RKO (cell line): ENCODE measurements around the gene UGT1A4.
"Not testable (repeated sequence)": the region's sequence is repeated elsewhere in the genome, so short reads cannot be mapped to it uniquely, and the experiment has no call there.

ENCODE experiments used
- DNase-seq: peaks from one replicate; pipeline ENCODE4 v3.0.0-alpha.2; 2016; ENCODE audit warnings: low spot score

The UGT1A4 gene

DNA sequence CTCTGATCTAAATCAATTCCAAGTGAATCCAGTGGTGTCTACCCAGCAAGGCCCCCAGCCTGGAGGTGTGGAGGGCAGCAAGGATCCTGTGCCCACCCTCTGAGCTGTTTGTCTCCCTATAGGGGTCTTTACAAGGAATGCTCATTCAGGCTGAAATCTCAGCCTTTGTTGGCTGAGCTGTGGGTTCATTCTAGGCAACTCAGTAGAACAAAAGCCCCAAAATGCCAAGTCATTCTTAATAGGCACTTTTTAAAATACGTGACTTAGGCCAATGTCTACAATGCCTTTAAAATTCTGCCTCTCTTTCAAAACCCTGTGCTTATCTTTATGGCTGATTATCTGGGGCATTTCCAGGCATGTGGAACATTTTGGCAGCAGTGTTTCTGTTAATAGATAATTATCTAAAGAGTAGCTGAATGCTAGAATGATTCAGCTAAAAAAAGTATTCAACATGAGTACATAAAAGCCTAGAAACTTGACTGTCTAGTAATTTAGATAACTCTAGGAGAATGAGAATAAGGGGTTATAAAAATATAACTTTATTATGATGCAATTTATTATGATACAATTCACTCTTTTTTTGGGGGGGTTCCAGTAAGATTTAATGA, 18.4 kb upstream of the UGT1A4 start:
- DNase-seq: no peak

- not testable (repeated sequence) for DNase-seq
These were observed 17.7 kb upstream of the UGT1A4 start for GRCh38 chr2:233700842-233701241.

- DNase-seq: no peak
These were observed 16.3 kb upstream of the UGT1A4 start for GRCh38 chr2:233702238-233702637.

DNA sequence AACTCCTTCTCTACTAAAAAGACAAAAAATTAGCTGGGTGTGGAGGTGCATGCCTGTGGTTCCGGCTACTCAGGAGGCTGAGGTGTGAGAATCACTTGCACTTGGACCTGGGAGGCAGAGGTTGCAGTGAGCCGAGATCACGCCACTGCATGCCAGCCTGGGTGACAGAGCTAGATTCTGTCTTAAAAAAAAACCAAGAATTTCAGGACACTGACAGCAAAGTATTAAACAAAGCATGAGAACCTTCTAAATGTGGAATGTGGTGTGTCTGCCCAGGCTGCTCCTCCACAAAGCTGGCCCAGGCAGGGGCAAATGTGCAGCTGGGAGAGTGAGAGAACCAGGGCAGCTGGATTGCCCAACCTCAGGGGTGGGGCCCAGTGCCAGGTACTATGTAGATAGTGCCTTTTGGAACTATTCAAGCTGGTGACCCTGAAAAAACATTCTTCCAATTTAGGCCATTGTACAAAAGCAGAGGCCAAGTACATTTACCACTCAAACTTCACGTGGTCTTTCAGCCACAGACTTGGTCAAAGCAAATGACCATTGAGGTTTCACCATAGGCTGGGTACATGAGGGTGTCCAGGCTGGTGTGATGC, 12.5 kb upstream of the UGT1A4 start:
- DNase-seq: no peak

DNA sequence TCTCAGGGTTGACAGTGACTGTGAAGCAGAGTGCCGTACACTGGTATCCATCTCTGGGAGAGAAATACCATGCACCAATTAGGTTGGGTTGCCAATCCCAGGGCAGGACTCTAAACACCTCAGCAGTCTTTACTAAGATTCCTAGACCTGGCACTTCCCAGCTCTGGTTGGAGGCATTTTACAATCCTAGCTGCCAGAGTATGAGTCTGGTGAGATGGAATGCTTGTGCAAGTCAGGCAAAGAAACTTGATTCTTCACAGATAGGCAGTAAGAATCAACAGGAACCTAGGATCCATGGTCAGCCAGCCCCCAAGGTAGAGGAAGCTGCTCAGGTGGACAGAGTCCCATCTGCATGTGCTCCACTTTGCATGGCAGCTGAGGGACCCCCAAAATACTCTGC, 11.8 kb upstream of the UGT1A4 start:
- no peak for DNase-seq

DNA sequence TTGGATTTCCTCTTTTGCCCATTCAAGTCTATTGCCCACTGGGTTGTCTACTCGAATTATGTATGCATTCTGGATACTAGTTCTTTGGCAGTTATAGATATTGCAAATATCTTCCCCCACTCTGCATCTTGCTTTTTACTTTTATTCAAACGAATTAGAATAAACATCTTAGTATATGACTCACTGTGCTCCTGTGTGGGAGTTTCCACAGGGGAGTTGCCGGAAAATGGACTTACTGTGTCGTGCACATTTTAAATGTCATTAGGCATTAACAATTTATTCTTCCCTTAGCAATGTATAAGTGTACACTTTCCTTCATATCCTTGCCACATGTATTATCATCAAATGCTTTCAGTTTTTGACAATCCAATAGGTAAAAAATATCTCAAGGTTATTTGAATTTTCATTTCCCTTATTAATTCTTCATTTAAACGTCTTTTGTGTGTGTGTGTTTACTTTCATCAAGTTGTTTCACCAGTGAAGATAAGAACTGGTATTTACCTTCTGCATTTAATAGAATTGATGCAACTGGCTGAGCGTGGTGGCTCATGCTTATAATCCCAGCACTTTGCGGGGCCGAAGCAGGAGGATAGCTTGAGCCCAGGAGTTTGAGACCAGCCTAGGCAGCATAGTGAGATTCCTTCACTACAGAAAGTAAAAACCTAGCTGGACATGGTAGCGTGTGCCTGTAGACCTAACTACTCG, 10.4 kb upstream of the UGT1A4 start:
- no peak for DNase-seq

DNA sequence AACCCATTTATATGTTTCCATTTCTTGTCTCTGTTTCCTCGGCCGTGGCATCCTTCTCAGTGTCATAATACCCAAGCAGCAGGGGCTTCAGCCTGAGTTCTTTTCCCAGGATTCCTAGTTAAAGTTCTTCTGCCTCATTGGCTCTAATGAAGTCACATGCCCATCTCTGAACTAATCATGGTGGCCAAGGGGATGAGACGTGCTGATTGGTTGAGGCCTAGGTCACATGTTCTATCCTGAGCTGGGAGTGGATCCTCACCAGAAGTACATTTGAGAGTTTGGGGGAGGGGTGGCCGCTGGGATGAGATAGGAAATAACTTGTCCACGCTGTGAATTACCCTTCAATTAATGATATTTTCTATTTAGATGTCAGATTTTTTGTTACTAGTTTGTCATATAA, 9.6 kb upstream of the UGT1A4 start:
- no peak for DNase-seq

DNA sequence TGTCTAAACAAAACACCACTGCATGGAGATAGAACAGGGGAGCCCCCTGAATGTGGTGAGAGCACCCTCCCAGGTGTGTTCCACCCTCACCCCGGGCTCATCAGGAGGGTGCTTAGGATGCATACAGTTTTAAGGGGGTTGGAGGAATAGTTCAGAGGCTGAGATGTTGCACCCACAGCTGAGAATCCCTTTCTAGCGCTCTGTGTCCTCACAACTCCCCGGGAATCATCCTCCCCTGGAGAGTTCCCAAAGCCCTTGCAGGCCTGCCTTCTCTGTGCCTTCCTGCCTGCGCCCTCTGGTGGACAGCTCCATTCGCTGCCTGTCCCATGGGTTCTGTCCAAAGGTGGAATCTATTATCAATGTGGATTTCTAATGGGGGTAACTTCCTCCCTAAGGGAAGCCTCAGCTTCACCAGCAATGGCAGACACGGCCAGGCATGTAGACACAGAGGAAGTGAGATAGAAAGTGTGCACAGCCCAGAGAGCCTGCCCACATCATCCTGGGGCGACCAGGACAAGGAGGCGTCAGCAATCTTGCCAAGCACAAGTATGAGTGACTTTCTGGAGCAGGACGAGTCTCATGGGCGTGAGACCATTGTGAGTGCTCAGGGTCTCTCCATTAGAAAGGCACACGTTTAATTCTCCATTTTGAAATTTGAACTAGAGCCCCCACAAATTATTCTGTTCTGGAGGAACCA, 7.1 kb upstream of the UGT1A4 start:
- peak; percentile 62 for DNase-seq

DNA sequence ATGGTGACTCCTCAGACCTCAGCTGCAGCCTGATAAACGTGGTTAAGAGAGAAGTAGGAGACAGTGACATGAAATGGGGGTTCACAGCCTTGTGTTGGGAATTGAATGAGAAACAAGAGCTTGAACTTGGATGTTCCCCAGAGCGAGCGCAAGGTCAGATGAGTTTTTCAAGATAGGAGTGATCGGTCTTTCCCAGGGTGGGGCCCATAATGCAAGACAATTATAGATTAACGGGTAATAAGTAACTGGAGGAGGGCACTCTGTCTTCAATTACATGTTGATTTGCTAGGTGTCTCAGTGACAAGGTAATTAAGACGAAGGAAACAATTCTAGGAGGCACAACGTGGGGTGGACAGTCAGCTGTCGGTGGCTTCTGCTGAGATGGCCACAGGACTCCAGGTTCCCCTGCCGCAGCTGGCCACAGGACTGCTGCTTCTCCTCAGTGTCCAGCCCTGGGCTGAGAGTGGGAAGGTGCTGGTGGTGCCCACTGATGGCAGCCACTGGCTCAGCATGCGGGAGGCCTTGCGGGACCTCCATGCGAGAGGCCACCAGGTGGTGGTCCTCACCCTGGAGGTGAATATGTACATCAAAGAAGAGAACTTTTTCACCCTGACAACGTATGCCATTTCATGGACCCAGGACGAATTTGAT, 5.8 kb upstream of the UGT1A4 start, which contains the start of gene UGT1A5:
TSS of gene UGT1A5 (plus strand) at position 297 of the 651 bp plus-strand sequence. CDS start at position 382, 85 bp downstream.
- DNase-seq: no peak

GRCh38 chr2:233713262-233713615, 5.3 kb upstream of the UGT1A4 start:
- DNase-seq: no peak

- DNase-seq: no peak
These were observed 4.4 kb upstream of the UGT1A4 start for GRCh38 chr2:233714121-233714520.

DNA sequence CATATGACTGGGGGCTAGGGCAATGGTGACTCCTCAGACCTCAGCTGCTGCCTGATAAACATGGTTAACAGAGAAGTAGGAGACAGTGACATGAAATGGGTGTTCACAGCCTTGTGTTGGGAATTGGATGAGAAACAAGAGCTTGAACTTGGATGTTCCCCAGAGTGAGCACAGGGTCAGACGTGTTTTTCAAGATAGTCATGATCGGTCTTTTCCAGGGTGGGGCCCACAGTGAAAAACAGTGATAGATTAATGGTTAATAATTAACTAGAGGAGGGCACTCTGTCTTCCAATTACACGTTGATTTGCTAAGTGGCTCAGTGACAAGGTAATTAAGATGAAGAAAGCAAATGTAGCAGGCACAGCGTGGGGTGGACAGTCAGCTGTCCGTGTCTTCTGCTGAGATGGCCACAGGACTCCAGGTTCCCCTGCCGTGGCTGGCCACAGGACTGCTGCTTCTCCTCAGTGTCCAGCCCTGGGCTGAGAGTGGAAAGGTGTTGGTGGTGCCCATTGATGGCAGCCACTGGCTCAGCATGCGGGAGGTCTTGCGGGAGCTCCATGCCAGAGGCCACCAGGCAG, 10.3 kb downstream of the UGT1A4 start, which contains the start of gene UGT1A3:
TSS of gene UGT1A3 (plus strand) at position 320 of the 579 bp plus-strand sequence. CDS start at position 405, 85 bp downstream.
- DNase-seq: no peak

DNA sequence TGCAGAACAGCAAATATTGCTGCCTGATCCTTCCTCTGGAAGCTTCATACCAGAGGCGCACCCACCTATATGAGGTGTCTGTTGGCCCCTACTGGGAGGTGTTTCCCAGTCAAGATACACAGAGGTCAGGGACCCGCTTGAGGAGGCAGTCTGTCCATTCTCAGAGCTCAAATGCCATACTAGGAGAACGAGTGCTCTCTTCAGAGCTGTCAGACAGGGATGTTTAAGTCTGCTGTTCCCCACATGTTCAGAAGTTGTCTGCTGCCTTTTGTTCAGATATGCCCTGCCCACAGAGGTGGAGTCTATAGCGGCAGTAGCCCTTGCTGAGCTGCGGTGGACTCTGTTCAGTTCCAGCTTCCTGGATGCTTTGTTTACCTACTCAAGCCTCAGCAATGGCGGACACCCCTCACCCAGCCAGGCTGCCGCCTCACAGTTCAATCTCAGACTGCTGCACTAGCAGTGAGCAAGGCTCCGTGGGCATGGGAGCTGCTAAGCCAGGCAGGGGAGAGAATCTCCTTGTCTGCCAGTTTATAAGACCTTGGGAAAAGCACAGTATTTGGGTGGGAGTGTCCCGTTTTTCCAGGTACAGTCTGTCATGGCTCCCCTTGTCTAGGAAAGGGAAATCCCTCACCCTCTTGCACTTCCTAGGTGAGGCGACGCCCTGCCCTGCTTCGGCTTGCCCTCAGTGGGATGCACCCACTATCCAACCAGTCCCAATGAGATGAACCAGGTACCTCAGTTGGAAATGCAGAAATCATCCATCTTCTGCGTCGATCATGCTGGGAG, 18.5 kb downstream of the UGT1A4 start:
- not testable (repeated sequence) for DNase-seq

DNA sequence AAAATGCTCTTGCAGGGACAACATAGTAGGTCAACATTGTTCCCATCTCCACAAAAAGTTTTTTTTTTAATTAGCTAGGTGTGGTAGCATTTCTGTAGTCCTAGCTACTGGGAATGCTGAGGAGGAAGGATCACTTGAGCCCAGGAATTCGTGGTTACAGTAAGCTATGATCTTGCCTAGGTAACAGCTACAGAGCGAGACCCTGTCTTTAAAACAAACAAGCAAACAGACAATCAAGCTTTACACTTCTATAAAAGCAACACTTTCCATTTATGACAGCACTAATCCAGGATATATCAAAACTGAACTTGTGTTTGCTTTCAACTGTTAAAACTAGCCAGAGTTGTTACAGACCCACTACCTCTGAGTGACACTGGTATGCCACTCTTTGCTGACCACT, 22.3 kb downstream of the UGT1A4 start:
- DNase-seq: no peak

- no peak for DNase-seq
These were observed 25.1 kb downstream of the UGT1A4 start for GRCh38 chr2:233743464-233744259.

- no peak for DNase-seq
These were observed 26.7 kb downstream of the UGT1A4 start for GRCh38 chr2:233745073-233745755.

DNA sequence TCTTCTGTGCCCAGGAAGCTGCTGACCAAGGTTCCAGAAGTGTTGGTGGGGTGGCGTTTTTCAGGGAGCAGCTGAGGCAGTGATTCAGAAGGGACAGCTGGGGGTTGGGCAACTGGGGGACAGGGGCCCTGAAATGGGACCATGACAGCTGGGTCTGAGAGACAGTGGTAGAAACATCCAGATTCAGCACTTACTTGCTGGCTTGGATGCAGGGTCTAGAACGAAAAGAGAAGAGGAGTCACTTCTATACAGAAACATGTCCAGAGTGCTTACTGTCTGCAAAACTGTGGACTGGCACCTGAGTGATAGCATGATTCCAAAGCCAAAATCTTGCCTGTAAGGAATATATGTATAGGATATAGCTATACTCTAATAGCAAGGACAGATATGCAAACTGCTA, 27.3 kb downstream of the UGT1A4 start:
- DNase-seq: not testable (repeated sequence)

DNA sequence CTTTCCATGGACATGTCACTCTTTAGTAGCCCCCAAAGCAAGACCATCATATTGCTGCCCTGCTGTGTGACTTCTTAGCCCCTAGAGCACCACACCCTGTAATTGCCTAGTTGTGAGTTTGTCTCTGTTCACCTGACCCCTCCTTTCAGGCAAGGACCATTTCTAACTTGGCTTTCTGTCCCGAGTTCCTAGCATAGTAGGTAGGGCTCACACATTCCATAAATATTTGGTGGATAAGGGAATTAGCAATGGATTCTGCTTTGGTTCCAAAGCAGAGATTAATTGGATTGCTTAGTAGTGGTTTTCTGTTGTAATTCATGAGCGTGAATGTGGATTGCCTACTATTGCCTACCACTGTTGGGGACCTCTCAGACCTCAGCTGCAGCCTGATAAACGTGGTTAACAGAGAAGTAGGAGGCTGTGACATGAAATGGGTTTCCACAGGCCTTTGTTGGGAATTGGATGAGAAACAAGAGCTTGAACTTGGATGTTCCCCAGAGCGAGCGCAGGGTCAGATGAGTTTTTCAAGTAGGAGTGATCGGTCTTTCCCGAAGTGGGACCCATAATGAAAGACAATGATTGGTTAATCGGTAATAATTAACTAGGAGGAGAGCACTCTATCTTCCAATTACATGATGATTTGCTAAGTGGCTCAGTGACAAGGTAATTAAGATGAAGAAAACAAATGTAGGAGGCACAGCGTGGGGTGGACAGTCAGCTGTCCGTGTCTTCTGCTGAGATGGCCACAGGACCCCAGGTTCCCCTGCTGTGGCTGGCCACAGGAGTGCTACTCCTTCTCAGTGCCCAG, 28.1 kb downstream of the UGT1A4 start:
- DNase-seq: no peak

DNA sequence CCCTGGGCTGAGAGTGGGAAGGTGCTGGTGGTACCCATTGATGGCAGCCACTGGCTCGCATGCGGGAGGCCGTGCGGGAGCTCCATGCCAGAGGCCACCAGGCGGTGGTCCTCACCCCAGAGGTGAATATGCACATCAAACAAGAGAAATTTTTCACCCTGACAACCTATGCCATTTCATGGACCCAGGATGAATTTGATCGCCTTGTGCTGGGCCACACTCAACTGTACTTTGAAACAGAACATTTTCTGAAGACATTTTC, 28.7 kb downstream of the UGT1A4 start:
- DNase-seq: no peak
